Neural progenitor cell (in vitro differentiated cells): ENCODE measurements around the gene ZNF689. TPM values are rescaled to one million over a fixed set of nuclear protein-coding genes. Genes with fewer than 3 reads are reported as not detected.

ENCODE experiments used
- DNase-seq: peaks from one replicate; pipeline ENCODE4 v3.0.0-alpha.2; 2016; ENCODE audit warnings: low spot score
- H2AFZ ChIP-seq: fragments of 200-600 bp; sonication (generic); replicated peaks from 2 replicates; pipeline ENCODE4 v1.6.1; 2016; ENCODE audit warnings: antibody characterized with exemption
- H3F3A ChIP-seq: fragments of 200-600 bp; sonication (generic); 2 replicates; pipeline ENCODE4 v1.6.1; 2016; ENCODE audit warnings: antibody characterized with exemption, low read depth
- H3K27ac ChIP-seq: fragments of 200-600 bp; sonication (generic); 2 replicates; pipeline ENCODE4 v1.5.1; 2016; ENCODE audit warnings: mild to moderate bottlenecking
- H3K27me3 ChIP-seq: fragments of 200-600 bp; sonication (generic); 2 replicates; pipeline ENCODE4 v1.6.1; 2016; ENCODE audit warnings: mild to moderate bottlenecking, moderate library complexity
- H3K36me3 ChIP-seq: fragments of 200-600 bp; sonication (generic); 2 replicates; pipeline ENCODE4 v1.5.1; 2016
- H3K4me1 ChIP-seq: fragments of 200-600 bp; sonication (generic); 2 replicates; pipeline ENCODE4 v1.6.1; 2016; ENCODE audit warnings: mixed run types
- H3K4me2 ChIP-seq: fragments of 200-600 bp; sonication (generic); 2 replicates; pipeline ENCODE4 v1.6.1; 2016
- H3K4me3 ChIP-seq: fragments of 200-600 bp; sonication (generic); 2 replicates; pipeline ENCODE4 v1.5.1; 2016
- H3K79me2 ChIP-seq: fragments of 200-600 bp; sonication (generic); 2 replicates; pipeline ENCODE4 v1.6.1; 2016; ENCODE audit warnings: low read depth
- H3K9ac ChIP-seq: fragments of 200-600 bp; sonication (generic); 2 replicates; pipeline ENCODE4 v1.6.1; 2016
- H3K9me3 ChIP-seq: fragments of 200-600 bp; sonication (generic); 2 replicates; pipeline ENCODE4 v1.5.1; 2016; ENCODE audit warnings: low read depth
- H4K20me1 ChIP-seq: fragments of 200-600 bp; sonication (generic); 2 replicates; pipeline ENCODE4 v1.6.1; 2016; ENCODE audit warnings: low read depth
- H3K27ac Mint-ChIP-seq: 3 replicates; pipeline ENCODE4 v1.8.0; 2021; ENCODE audit warnings: mixed read lengths
- H3K27me3 Mint-ChIP-seq: 2 replicates; pipeline ENCODE4 v1.8.0; 2022; ENCODE audit warnings: low read depth, mild to moderate bottlenecking, inconsistent platforms, moderate library complexity, mixed read lengths; ENCODE audit not compliant: insufficient read depth
- H3K36me3 Mint-ChIP-seq: 3 replicates; pipeline ENCODE4 v1.8.0; 2021; ENCODE audit warnings: mixed read lengths
- H3K4me1 Mint-ChIP-seq: 3 replicates; pipeline ENCODE4 v1.8.0; 2021; ENCODE audit warnings: mixed read lengths
- H3K4me3 Mint-ChIP-seq: 3 replicates; pipeline ENCODE4 v1.8.0; 2021; ENCODE audit warnings: mild to moderate bottlenecking, moderate library complexity, mixed read lengths
- H3K9me3 Mint-ChIP-seq: 3 replicates; pipeline ENCODE4 v1.8.0; 2020; ENCODE audit warnings: mixed read lengths
- EZH2 ChIP-seq: fragments of 200-600 bp; sonication (generic); IDR thresholded peaks from 2 replicates; pipeline ENCODE4 v1.6.1; 2017; ENCODE audit warnings: antibody characterized with exemption, mild to moderate bottlenecking, moderate library complexity
- EZH2phosphoT487 ChIP-seq: fragments of 200-600 bp; sonication (generic); IDR thresholded peaks from 2 replicates; pipeline ENCODE4 v1.6.1; 2017; ENCODE audit warnings: antibody characterized with exemption
- total RNA-seq: library from RNA; depleted of rRNA; stranded (reverse); fragments of >200 nt; gene quantifications from 2 replicates; pipeline ENCODE4 v1.2.3, GENCODE V29; 2015; ENCODE audit warnings: low replicate concordance
- TF ChIP-seq, protein P1 (sequence below): fragments of 200-600 bp; sonication (generic); IDR thresholded peaks from 2 replicates; pipeline ENCODE4 v1.5.1; 2017; ENCODE audit warnings: antibody characterized with exemption, mild to moderate bottlenecking

The ZNF689 gene
- total RNA-seq, 1 donor from 2014 or later, result 9.2 TPM

DNA sequence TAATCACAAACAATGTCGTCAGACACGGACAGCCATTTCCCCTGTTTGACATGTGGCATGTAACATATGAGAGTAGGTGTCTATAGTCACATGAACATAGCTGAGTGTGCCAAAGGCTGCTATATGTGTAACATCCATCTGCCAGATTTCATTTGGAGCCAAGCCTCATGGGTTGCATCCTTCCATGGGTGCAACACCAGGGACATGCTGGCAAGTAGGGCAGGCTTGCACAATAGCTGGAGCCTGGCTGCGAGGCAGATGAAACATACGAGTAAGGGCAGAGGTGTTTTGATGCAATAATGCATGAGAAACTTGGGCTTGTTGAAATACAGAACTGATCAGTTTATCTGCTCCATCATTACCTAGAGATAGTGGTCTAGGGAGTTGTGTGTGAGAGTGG is 9.0 kb upstream of the ZNF689 start:
- Histone ChIP-seq H3K9me3 (no peaks in the 10 kb centered on the region), H4K20me1 (no peaks in the 10 kb centered on the region), H3K36me3 (no peaks in the 10 kb centered on the region), H3K27me3 (no peaks in the 10 kb centered on the region), H3K4me2 (no peak overlapping the region), H3K4me3 (no peak overlapping the region), H3K4me1 (peaks cover 9% of the 10 kb centered on the region), H3F3A (peaks cover under 1% of the 10 kb centered on the region), H3K9ac (no peak overlapping the region), H3K79me2 (no peaks in the 10 kb centered on the region), H2AFZ (no peak overlapping the region), H3K27ac (no peak overlapping the region)
- peaks cover 2% of the 10 kb centered on the region for H3K27me3 Mint-ChIP-seq
- no peak for DNase-seq
- peaks cover 43% of the 10 kb centered on the region for H3K4me1 Mint-ChIP-seq
- peaks cover 4% of the 10 kb centered on the region for H3K36me3 Mint-ChIP-seq
- peaks cover 7% of the 10 kb centered on the region for H3K9me3 Mint-ChIP-seq
- H3K27ac Mint-ChIP-seq, result no peak overlapping the region
- TF ChIP-seq, protein P1, sequence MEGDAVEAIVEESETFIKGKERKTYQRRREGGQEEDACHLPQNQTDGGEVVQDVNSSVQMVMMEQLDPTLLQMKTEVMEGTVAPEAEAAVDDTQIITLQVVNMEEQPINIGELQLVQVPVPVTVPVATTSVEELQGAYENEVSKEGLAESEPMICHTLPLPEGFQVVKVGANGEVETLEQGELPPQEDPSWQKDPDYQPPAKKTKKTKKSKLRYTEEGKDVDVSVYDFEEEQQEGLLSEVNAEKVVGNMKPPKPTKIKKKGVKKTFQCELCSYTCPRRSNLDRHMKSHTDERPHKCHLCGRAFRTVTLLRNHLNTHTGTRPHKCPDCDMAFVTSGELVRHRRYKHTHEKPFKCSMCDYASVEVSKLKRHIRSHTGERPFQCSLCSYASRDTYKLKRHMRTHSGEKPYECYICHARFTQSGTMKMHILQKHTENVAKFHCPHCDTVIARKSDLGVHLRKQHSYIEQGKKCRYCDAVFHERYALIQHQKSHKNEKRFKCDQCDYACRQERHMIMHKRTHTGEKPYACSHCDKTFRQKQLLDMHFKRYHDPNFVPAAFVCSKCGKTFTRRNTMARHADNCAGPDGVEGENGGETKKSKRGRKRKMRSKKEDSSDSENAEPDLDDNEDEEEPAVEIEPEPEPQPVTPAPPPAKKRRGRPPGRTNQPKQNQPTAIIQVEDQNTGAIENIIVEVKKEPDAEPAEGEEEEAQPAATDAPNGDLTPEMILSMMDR, result no peak
- TF ChIP-seq EZH2phosphoT487, result no peak
- TF ChIP-seq EZH2, result no peak
- no peak overlapping the region for H3K4me3 Mint-ChIP-seq

GRCh38 chr16:30615358-30616091 is 5.3 kb upstream of the ZNF689 start:
- H3K4me1 ChIP-seq, result no peaks in the 10 kb centered on the region
- H3K79me2 ChIP-seq, result no peaks in the 10 kb centered on the region
- TF ChIP-seq, protein P1, result peak; percentile 85
- TF ChIP-seq EZH2phosphoT487, result no peak
- no peak for TF ChIP-seq EZH2
- peaks cover 26% of the 10 kb centered on the region for H3K4me1 Mint-ChIP-seq
- H3K9ac ChIP-seq, result no peak overlapping the region
- H3K9me3 Mint-ChIP-seq, result peaks cover 4% of the 10 kb centered on the region
- peaks cover 4% of the 10 kb centered on the region for H3K27me3 Mint-ChIP-seq
- no peak overlapping the region for H3K4me3 ChIP-seq
- no peak overlapping the region for H3K27ac ChIP-seq
- no peaks in the 10 kb centered on the region for H3K9me3 ChIP-seq
- no peak overlapping the region for H3K4me3 Mint-ChIP-seq
- no peaks in the 10 kb centered on the region for H3K36me3 ChIP-seq
- H3K4me2 ChIP-seq, result no peak overlapping the region
- peak; percentile 81 for DNase-seq
- peaks cover 4% of the 10 kb centered on the region for H3K36me3 Mint-ChIP-seq
- H4K20me1 ChIP-seq, result no peaks in the 10 kb centered on the region
- peaks cover 11% of the 10 kb centered on the region for H3F3A ChIP-seq
- H2AFZ ChIP-seq, result no peak overlapping the region
- H3K27me3 ChIP-seq, result no peaks in the 10 kb centered on the region
- no peak overlapping the region for H3K27ac Mint-ChIP-seq

DNA sequence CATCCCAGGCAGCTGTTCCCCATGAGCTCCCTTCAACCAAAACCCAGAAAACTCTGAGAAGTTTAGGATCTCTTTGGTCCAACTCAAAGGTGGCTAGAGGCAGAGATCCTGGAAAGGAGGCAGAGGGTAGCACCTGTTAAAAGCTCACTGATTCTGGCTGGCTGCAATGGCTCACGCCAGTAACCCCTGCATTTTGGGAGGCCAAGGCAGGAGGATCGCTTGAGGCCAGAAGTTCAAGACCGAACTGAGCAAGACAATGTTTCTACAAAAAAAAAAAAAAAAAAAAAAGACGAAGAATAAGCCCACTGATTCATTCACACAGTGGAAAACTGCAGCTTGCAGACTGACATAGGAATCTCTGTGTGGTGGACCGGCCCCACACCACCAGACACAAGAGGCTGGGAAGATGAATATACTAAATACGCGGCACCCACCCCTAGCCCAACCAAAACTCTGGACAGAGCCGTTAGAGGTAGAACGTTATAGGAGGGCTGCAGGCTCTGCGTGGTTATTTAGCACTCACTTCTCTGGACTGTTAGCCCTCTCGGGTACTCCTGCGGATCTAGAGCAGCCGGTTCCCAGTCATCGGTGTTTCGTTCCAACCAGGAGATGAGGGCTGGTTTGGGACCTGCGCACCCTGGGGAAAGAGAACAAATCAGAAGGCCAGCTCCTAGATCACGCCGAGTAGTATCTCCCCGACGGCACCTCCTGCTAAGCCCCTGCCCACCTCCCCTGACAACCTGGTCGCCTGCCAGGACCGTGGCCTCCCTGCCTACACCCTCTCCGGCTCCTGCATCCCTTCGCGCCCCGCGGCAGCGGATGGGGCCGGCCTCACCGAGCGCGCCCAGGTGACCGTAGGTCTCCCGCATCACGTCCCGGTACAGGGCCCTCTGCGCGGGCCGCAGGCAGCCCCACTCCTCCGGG is 925 bp downstream of the ZNF689 start:
- Histone ChIP-seq H3K9ac (peak overlapping the region; percentile 88), H3K36me3 (no peaks in the 10 kb centered on the region), H3K4me1 (no peaks in the 10 kb centered on the region), H3K9me3 (no peaks in the 10 kb centered on the region), H3F3A (peaks cover 13% of the 10 kb centered on the region), H3K27ac (peak overlapping the region; percentile 64), H3K27me3 (no peaks in the 10 kb centered on the region), H2AFZ (peak overlapping the region; percentile 90), H3K4me3 (peak overlapping the region; percentile 89), H4K20me1 (no peaks in the 10 kb centered on the region), H3K4me2 (peak overlapping the region; percentile 84), H3K79me2 (peaks cover 31% of the 10 kb centered on the region)
- peaks cover 5% of the 10 kb centered on the region for H3K27me3 Mint-ChIP-seq
- peaks cover 5% of the 10 kb centered on the region for H3K4me1 Mint-ChIP-seq
- H3K36me3 Mint-ChIP-seq, result peaks cover 8% of the 10 kb centered on the region
- H3K9me3 Mint-ChIP-seq, result no peaks in the 10 kb centered on the region
- no peak for TF ChIP-seq EZH2phosphoT487
- TF ChIP-seq, protein P1, result no peak
- TF ChIP-seq EZH2, result no peak
- peak overlapping the region; percentile 84 for H3K27ac Mint-ChIP-seq
- H3K4me3 Mint-ChIP-seq, result peak overlapping the region; percentile 93
- DNase-seq, result peak; percentile 31
